T-cell (primary cell): Measurements from ENCODE around the gene PALD1. TPM values are rescaled to one million over a fixed set of nuclear protein-coding genes. Genes with fewer than 3 reads are reported as not detected.

ENCODE experiments used
- ATAC-seq, 4 experiments: fragments of 200-7000 bp in 3 of 4; fragments of 150-1000 bp in 1 of 4; cut with Tn5 transposase; replicated peaks in 1 of 4; 1 replicate in 3 of 4; 2 replicates in 1 of 4; pipeline ENCODE4 v1.10.0; 2021; ENCODE audit warnings: moderate library complexity in 3 of 4, mild to moderate bottlenecking in 2 of 4, moderate number of reproducible peaks in 1 of 4
- CTCF ChIA-PET, 2 donors: fragments of 300-600 bp; sonication (Branson Sonifier 250); formaldehyde crosslinking; loops; one replicate each; lab custom pipeline; 2022; ENCODE audit warnings: antibody characterized with exemption in 2 of 2; lab: Charles Lee
- POLR2A ChIA-PET, 2 donors: fragments of 300-600 bp; sonication (Branson Sonifier 250); formaldehyde crosslinking; loops; one replicate each; lab custom pipeline; 2022; ENCODE audit warnings: antibody characterized with exemption in 2 of 2; lab: Charles Lee
- DNase-seq, 35 experiments: peaks; one replicate each; pipeline versions ENCODE4 v3.0.0 to v3.0.0-alpha.2; 2013 to 2023
- H3K27ac ChIP-seq: one replicate; pipeline ENCODE4 v1.5.1; 2013; ENCODE audit warnings: low read length
- H3K27me3 ChIP-seq, 2 experiments: replicated peaks in 1 of 2; 1 replicate in 1 of 2; 2 replicates in 1 of 2; pipeline versions ENCODE4 v1.6.1 to v1.7.0; 2013; ENCODE audit warnings: low read length in 1 of 2, mixed read lengths in 1 of 2; ENCODE audit not compliant: control insufficient read depth in 2 of 2, insufficient read depth in 2 of 2; ENCODE audit errors: extremely low read depth in 1 of 2
- H3K36me3 ChIP-seq, 2 donors: 1 replicate in 1 of 2; 2 replicates in 1 of 2; pipeline versions ENCODE4 v1.6.1 to v1.7.0; 2013; ENCODE audit warnings: low read length in 1 of 2; ENCODE audit not compliant: control insufficient read depth in 2 of 2, insufficient read depth in 1 of 2; ENCODE audit errors: extremely low read depth in 1 of 2
- H3K4me1 ChIP-seq, 2 experiments: 1 replicate in 1 of 2; 2 replicates in 1 of 2; pipeline versions ENCODE4 v1.6.1 to v1.7.0; 2013; ENCODE audit warnings: low read length in 2 of 2, mixed read lengths in 1 of 2; ENCODE audit not compliant: insufficient read depth in 2 of 2, control insufficient read depth in 1 of 2; ENCODE audit errors: extremely low read depth in 1 of 2
- H3K4me3 ChIP-seq, 2 donors: 1 replicate in 1 of 2; 2 replicates in 1 of 2; pipeline versions ENCODE4 v1.5.1 to v1.7.0; 2013; ENCODE audit warnings: mild to moderate bottlenecking in 2 of 2, low read length in 1 of 2, moderate library complexity in 1 of 2; ENCODE audit not compliant: control insufficient read depth in 1 of 2; ENCODE audit errors: extremely low read depth in 1 of 2
- H3K9me3 ChIP-seq: 2 replicates; pipeline ENCODE4 v1.7.0; 2013
- H3K27ac Mint-ChIP-seq, 2 donors: one replicate each; pipeline ENCODE4 v1.8.0; 2020 to 2021; ENCODE audit warnings: mild to moderate bottlenecking in 2 of 2, mixed read lengths in 2 of 2
- H3K27me3 Mint-ChIP-seq, 2 donors: one replicate each; pipeline ENCODE4 v1.8.0; 2021 to 2022; ENCODE audit warnings: mixed read lengths in 2 of 2
- H3K36me3 Mint-ChIP-seq: one replicate; pipeline ENCODE4 v1.8.0; 2021; ENCODE audit warnings: mixed read lengths
- H3K4me1 Mint-ChIP-seq, 3 donors: one replicate each; pipeline ENCODE4 v1.8.0; 2020 to 2022; ENCODE audit warnings: mixed read lengths in 3 of 3, mild to moderate bottlenecking in 1 of 3
- H3K4me3 Mint-ChIP-seq, 3 donors: one replicate each; pipeline ENCODE4 v1.8.0; 2020 to 2022; ENCODE audit warnings: mild to moderate bottlenecking in 3 of 3, mixed read lengths in 3 of 3, moderate library complexity in 3 of 3
- H3K9me3 Mint-ChIP-seq, 3 donors: one replicate each; pipeline ENCODE4 v1.8.0; 2020 to 2022; ENCODE audit warnings: mixed read lengths in 3 of 3
- WGBS: methylation state at CpG from one replicate; pipeline ENCODE4 v1.1.5; 2013; ENCODE audit warnings: missing lambda C conversion rate; ENCODE audit not compliant: insufficient coverage; 5-methylcytosine and 5-hydroxymethylcytosine counted together
- total RNA-seq, 35 experiments: library from RNA in 6 of 35; stranded (reverse) in 6 of 35; fragments of 120-200 nt in 1 of 35; gene quantifications; one replicate each; pipeline versions ENCODE4 v1.2.1 to v1.2.4 and lab custom pipeline; 2013 to 2026

Gene PALD1
- total RNA-seq, 5 donors from 2014 or later (not counting 1 experiment from before 2014, with no cell fraction given) = 0.10 to 0.38 (median 0.13) TPM

DNA sequence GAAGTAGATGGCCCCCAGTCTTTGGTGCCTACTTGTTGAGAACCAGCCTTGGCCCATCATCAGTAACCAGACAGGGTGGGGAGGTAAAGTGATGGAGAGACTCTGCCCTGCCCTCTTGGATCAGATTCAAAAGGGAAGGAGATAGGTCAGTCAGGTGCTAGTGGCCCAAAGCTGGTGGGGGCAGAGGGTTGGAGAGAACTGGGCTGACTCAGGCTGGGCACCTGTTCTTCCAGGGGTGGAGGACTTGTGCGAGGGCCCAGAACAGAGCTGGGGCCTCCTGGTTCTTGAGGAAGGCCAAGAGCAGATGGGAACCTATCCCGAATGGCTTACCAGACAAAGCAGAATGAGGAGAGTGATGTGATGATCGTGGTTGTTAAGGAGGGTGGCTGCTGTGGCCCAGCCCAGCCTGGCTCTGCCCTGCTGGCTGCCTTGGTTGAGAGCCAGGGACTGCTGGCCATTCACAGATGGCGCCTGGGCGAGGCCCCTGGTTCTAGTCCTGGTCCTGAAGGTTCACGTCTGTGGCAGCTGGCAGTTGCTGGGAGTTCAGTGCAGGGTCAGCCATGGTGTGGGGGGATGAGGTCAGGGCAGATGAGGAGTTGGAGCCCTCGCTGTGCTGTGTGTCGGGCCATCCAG is 36.6 kb downstream of the PALD1 start:
- H3K27ac ChIP-seq = no peak overlapping the region
- H3K9me3 ChIP-seq = no peaks in the 10 kb centered on the region
- no peaks in the 10 kb centered on the region for H3K4me1 ChIP-seq
- no peaks in the 10 kb centered on the region for H3K4me1 Mint-ChIP-seq
- ChIA-PET POLR2A (no interaction called here), CTCF (no interaction called here)
- no peak overlapping the region for H3K4me3 Mint-ChIP-seq
- peaks cover 0 to 20% of the 10 kb centered on the region in 2 experiments for H3K27me3 ChIP-seq
- no peak for DNase-seq
- WGBS = 82% methylated on average over 6 of the region's 8 CpGs
- no peaks in the 10 kb centered on the region for H3K27me3 Mint-ChIP-seq
- no peak overlapping the region for H3K4me3 ChIP-seq
- ATAC-seq = no peak
- H3K36me3 ChIP-seq = no peaks in the 10 kb centered on the region
- no peaks in the 10 kb centered on the region for H3K9me3 Mint-ChIP-seq
- no peaks in the 10 kb centered on the region for H3K36me3 Mint-ChIP-seq
- no peak overlapping the region for H3K27ac Mint-ChIP-seq

DNA sequence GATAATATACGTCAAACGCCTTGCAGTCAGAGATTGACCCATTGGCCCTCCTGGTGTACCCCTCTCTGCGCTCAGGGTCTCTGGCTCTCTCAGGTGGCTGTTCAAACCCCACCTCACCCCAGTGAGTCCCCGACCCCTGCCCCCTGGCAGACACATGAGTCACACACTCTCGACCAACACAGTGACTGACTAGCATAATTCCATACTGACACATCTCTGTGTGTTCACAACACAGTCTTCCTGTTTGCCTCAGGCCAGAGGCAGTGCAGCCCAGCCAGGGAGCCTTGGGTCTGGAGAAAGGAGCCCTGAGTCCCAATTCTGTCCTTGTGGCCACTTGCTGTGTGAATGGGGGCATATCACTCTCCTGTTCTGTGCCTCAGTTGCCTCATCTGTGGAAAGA is 40.1 kb downstream of the PALD1 start:
- Mint-ChIP-seq H3K36me3 (no peaks in the 10 kb centered on the region), H3K27me3 (no peaks in the 10 kb centered on the region), H3K4me3 (no peak overlapping the region), H3K4me1 (no peaks in the 10 kb centered on the region), H3K9me3 (no peaks in the 10 kb centered on the region), H3K27ac (no peak overlapping the region)
- Histone ChIP-seq H3K27me3 (peaks cover 0 to 18% of the 10 kb centered on the region in 2 experiments), H3K9me3 (no peaks in the 10 kb centered on the region), H3K36me3 (no peaks in the 10 kb centered on the region), H3K4me3 (no peak overlapping the region), H3K4me1 (no peaks in the 10 kb centered on the region), H3K27ac (no peak overlapping the region)
- ChIA-PET CTCF (no interaction called here), POLR2A (no interaction called here)
- WGBS = 38% methylated on average over 2 of the region's 5 CpGs
- DNase-seq (no peak), ATAC-seq (no peak)

GRCh38 chr10:70523057-70523456 is 44.5 kb downstream of the PALD1 start:
- Mint-ChIP-seq H3K4me3 (no peak overlapping the region), H3K36me3 (no peaks in the 10 kb centered on the region), H3K4me1 (no peaks in the 10 kb centered on the region), H3K27me3 (no peaks in the 10 kb centered on the region), H3K27ac (no peak overlapping the region), H3K9me3 (no peaks in the 10 kb centered on the region)
- Histone ChIP-seq H3K27ac (no peak overlapping the region), H3K27me3 (peaks cover 0 to 13% of the 10 kb centered on the region in 2 experiments), H3K9me3 (no peaks in the 10 kb centered on the region), H3K4me3 (no peak overlapping the region), H3K4me1 (no peaks in the 10 kb centered on the region), H3K36me3 (no peaks in the 10 kb centered on the region)
- ATAC-seq (no peak), DNase-seq (no peak)
- POLR2A ChIA-PET = no interaction called here
- CTCF ChIA-PET = no interaction called here
- WGBS = 82% methylated on average over 5 of the region's 6 CpGs

DNA sequence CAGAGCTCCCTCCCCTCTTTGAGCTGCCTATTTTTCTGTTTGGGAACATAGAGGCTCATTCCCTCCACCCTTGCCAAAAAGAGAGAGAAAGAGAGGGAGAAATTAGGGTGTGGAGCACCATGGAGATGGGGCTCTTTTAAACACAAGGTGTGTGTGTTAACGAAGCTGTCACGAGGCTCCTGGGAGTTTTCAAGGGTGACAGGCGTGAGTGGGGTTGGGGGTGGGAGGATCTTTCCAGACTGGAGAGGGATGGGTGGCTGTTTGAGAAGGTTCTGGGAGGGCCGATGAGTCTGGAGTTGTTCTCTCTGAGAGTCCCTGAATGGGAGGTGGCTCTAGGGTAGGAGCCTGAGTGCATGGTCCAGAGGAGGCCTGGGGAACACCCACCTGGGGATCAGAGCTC is 45.0 kb downstream of the PALD1 start:
- Mint-ChIP-seq H3K9me3 (no peaks in the 10 kb centered on the region), H3K4me1 (no peaks in the 10 kb centered on the region), H3K36me3 (no peaks in the 10 kb centered on the region), H3K27me3 (no peaks in the 10 kb centered on the region), H3K4me3 (no peak overlapping the region), H3K27ac (no peak overlapping the region)
- no peak for ATAC-seq
- CTCF ChIA-PET = interaction anchor here in 1 of 2 donors (0.6 kb wide), 1 partner anchor 116 kb away, joined by 3 read pairs; no protein-coding TSS in a partner anchor
- Histone ChIP-seq H3K4me1 (no peaks in the 10 kb centered on the region), H3K9me3 (no peaks in the 10 kb centered on the region), H3K4me3 (no peak overlapping the region), H3K27me3 (peaks cover 0 to 13% of the 10 kb centered on the region in 2 experiments), H3K36me3 (no peaks in the 10 kb centered on the region), H3K27ac (no peak overlapping the region)
- no peak for DNase-seq
- POLR2A ChIA-PET = no interaction called here
- WGBS = 94% methylated on average over 3 of the region's 4 CpGs

- H3K9me3 ChIP-seq = no peaks in the 10 kb centered on the region
- no peaks in the 10 kb centered on the region for H3K36me3 ChIP-seq
- H3K27me3 ChIP-seq = peaks cover 0 to 5% of the 10 kb centered on the region in 2 experiments
- H3K36me3 Mint-ChIP-seq = no peaks in the 10 kb centered on the region
- no peaks in the 10 kb centered on the region for H3K9me3 Mint-ChIP-seq
- no peak overlapping the region for H3K27ac ChIP-seq
- WGBS = 90% methylated on average over 3 of the region's 4 CpGs
- H3K4me3 ChIP-seq = no peak overlapping the region
- no peak overlapping the region for H3K4me3 Mint-ChIP-seq
- POLR2A ChIA-PET = no interaction called here
- no peak for DNase-seq
- no peaks in the 10 kb centered on the region for H3K4me1 ChIP-seq
- peaks cover 0 to 5% (median 0%) of the 10 kb centered on the region in 3 donors for H3K4me1 Mint-ChIP-seq
- no peak for ATAC-seq
- CTCF ChIA-PET = no interaction called here
- H3K27me3 Mint-ChIP-seq = no peaks in the 10 kb centered on the region
- no peak overlapping the region for H3K27ac Mint-ChIP-seq
Measured at GRCh38 chr10:70528314-70528713, 49.7 kb downstream of the PALD1 start.

DNA sequence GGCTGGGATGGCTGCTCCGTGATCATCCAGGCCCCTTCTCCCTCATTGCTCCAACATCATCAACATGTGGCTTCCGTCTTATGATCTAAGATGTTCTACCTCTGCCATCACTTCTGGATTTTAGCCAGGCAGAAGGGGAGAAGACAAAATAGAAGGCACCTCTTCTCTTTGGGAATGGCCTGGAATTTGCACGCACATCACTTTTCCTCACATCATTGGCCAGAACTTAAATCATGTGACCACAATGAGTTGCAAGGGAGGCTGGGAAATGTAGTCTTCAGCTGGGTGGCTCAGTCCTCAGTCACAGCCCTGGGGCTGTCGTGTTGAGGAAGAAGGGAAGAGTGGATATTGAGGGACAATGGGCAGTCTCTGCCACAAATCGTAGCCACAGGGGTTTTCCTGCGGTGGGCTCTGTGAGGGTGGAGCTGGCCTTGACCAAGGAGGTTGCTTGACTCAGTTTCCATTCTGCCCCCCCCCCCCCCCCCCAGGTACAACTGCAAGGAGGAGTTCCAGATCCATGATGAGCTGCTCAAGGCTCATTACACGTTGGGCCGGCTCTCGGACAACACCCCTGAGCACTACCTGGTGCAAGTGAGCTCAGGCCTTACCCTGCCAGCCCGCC is 50.3 kb downstream of the PALD1 start:
- H3K9me3 ChIP-seq = no peaks in the 10 kb centered on the region
- Mint-ChIP-seq H3K9me3 (no peaks in the 10 kb centered on the region), H3K27ac (no peak overlapping the region), H3K27me3 (no peaks in the 10 kb centered on the region), H3K4me1 (peaks cover 0 to 6% (median 0%) of the 10 kb centered on the region in 3 donors), H3K36me3 (no peaks in the 10 kb centered on the region), H3K4me3 (no peak overlapping the region)
- H3K4me3 ChIP-seq = no peak overlapping the region
- H3K36me3 ChIP-seq = no peaks in the 10 kb centered on the region
- no peak overlapping the region for H3K27ac ChIP-seq
- no peaks in the 10 kb centered on the region for H3K4me1 ChIP-seq
- ChIA-PET CTCF (interaction anchor here in 1 of 2 donors (0.6 kb wide), 1 partner anchor 33 kb away, joined by 4 read pairs; no protein-coding TSS in a partner anchor), POLR2A (interaction anchor here in 1 of 2 donors (0.7 kb wide), 1 partner anchor 868 kb away, joined by 3 read pairs; no protein-coding TSS in a partner anchor)
- no peak for DNase-seq
- WGBS = 87% methylated on average over 7 of the region's 10 CpGs
- peaks cover 0 to 3% of the 10 kb centered on the region in 2 experiments for H3K27me3 ChIP-seq
- no peak for ATAC-seq
